Globus pallidus (tissue), 1 donor: ENCODE results near the gene TEC.

ENCODE experiments used
- DNase-seq: peaks from one replicate; pipeline ENCODE4 v3.0.0-alpha.2; 2015; ENCODE audit warnings: low spot score

The TEC gene

GRCh38 chr4:48269861-48270522 lies 354 bp upstream of the TEC start:
- DNase-seq: peak; percentile 59

GRCh38 chr4:48267574-48267973 lies 2.1 kb downstream of the TEC start:
- DNase-seq: no peak

- no peak for DNase-seq
These were observed 2.9 kb downstream of the TEC start for GRCh38 chr4:48266781-48267180.

GRCh38 chr4:48262926-48263325 lies 6.7 kb downstream of the TEC start:
- DNase-seq: no peak

- no peak for DNase-seq
These were observed 7.2 kb downstream of the TEC start for GRCh38 chr4:48262484-48262883.

GRCh38 chr4:48261281-48261680 lies 8.4 kb downstream of the TEC start:
- DNase-seq: no peak

GRCh38 chr4:48259748-48260147 lies 9.9 kb downstream of the TEC start:
- DNase-seq: no peak

- DNase-seq: no peak
These were observed 10.7 kb downstream of the TEC start for GRCh38 chr4:48258845-48259397.

- no peak for DNase-seq
These were observed 13.7 kb downstream of the TEC start for GRCh38 chr4:48255959-48256342.

- DNase-seq: no peak
These were observed 14.3 kb downstream of the TEC start for GRCh38 chr4:48255072-48255958.

- DNase-seq: no peak
These were observed 15.1 kb downstream of the TEC start for GRCh38 chr4:48254381-48255071.

- DNase-seq: no peak
These were observed 17.3 kb downstream of the TEC start for GRCh38 chr4:48252313-48252712.

GRCh38 chr4:48250980-48251379 lies 18.7 kb downstream of the TEC start:
- no peak for DNase-seq

GRCh38 chr4:48250343-48250742 lies 19.3 kb downstream of the TEC start:
- no peak for DNase-seq

- DNase-seq: no peak
These were observed 20.3 kb downstream of the TEC start for GRCh38 chr4:48249378-48249777.

- no peak for DNase-seq
These were observed 21.1 kb downstream of the TEC start for GRCh38 chr4:48248559-48248953.

GRCh38 chr4:48247878-48248558 lies 21.6 kb downstream of the TEC start:
- no peak for DNase-seq

GRCh38 chr4:48247142-48247877 lies 22.3 kb downstream of the TEC start:
- no peak for DNase-seq

GRCh38 chr4:48244665-48245064 lies 25.0 kb downstream of the TEC start:
- DNase-seq: no peak

GRCh38 chr4:48243887-48244286 lies 25.8 kb downstream of the TEC start:
- DNase-seq: no peak

GRCh38 chr4:48243429-48243828 lies 26.2 kb downstream of the TEC start:
- DNase-seq: no peak
